SK-N-SH treated with all-trans-retinoic acid at 6 μM for 48 hours (cell line): ENCODE data around the gene IGF1R.
A peak's percentile ranks its signal among the peaks of the same experiment; 100 is the strongest.

ENCODE experiments used
- ATAC-seq: fragments of 200-7000 bp; cut with Tn5 transposase; 3 replicates; pipeline ENCODE4 v1.9.1; 2020; ENCODE audit warnings: mild to moderate bottlenecking, moderate library complexity
- ARNTL ChIP-seq: fragments of 450-650 bp; formaldehyde crosslinking; IDR thresholded peaks from 2 replicates; pipeline ENCODE4 v1.5.0; 2020; ENCODE audit warnings: low read depth, mild to moderate bottlenecking, moderate library complexity, borderline replicate concordance
- CSDC2 ChIP-seq: fragments of 250-450 bp; sonication (Bioruptor Pico); IDR thresholded peaks from 2 replicates; pipeline ENCODE4 v1.5.0; 2020; ENCODE audit warnings: mild to moderate bottlenecking, moderate library complexity
- CSRNP3 ChIP-seq: fragments of 250-450 bp; sonication (Bioruptor Pico); IDR thresholded peaks from 2 replicates; pipeline ENCODE4 v1.5.1; 2021; ENCODE audit warnings: mild to moderate bottlenecking, moderate library complexity
- ESRRG ChIP-seq: fragments of 250-450 bp; sonication (Bioruptor Pico); IDR thresholded peaks from 2 replicates; pipeline ENCODE4 v1.6.1; 2021; ENCODE audit warnings: mild to moderate bottlenecking
- GLIS3 ChIP-seq: fragments of 250-450 bp; sonication (Bioruptor Pico); IDR thresholded peaks from 2 replicates; pipeline ENCODE4 v1.5.0; 2020; ENCODE audit warnings: mild to moderate bottlenecking, moderate library complexity
- ISL1 ChIP-seq: fragments of 250-450 bp; sonication (Bioruptor Pico); IDR thresholded peaks from 2 replicates; pipeline ENCODE4 v2.1.2; 2022; ENCODE audit warnings: mild to moderate bottlenecking, moderate library complexity
- OSR1 ChIP-seq: fragments of 250-450 bp; sonication (Bioruptor Pico); IDR thresholded peaks from 2 replicates; pipeline ENCODE4 v1.8.0; 2022; ENCODE audit warnings: moderate library complexity, mild to moderate bottlenecking, inconsistent platforms
- POU6F1 ChIP-seq: fragments of 250-450 bp; sonication (Bioruptor Pico); IDR thresholded peaks from 2 replicates; pipeline ENCODE4 v1.8.0; 2021; ENCODE audit warnings: low read depth, mild to moderate bottlenecking, moderate library complexity, borderline replicate concordance
- PPARA ChIP-seq: fragments of 250-450 bp; sonication (Bioruptor Pico); IDR thresholded peaks from 2 replicates; pipeline ENCODE4 v1.5.0; 2020; ENCODE audit warnings: mild to moderate bottlenecking, borderline replicate concordance
- RARB ChIP-seq: fragments of 250-450 bp; sonication (Bioruptor Pico); IDR thresholded peaks from 2 replicates; pipeline ENCODE4 v1.8.0; 2021; ENCODE audit warnings: mild to moderate bottlenecking, moderate library complexity
- SNAI2 ChIP-seq: fragments of 250-450 bp; sonication (Bioruptor Pico); IDR thresholded peaks from 2 replicates; pipeline ENCODE4 v1.5.0; 2020; ENCODE audit warnings: mild to moderate bottlenecking, moderate library complexity
- TCF4 ChIP-seq: fragments of 250-450 bp; sonication (Bioruptor Pico); IDR thresholded peaks from 2 replicates; pipeline ENCODE4 v1.8.0; 2021; ENCODE audit warnings: mild to moderate bottlenecking, moderate library complexity, borderline replicate concordance
- TOX ChIP-seq: fragments of 250-450 bp; sonication (Bioruptor Pico); IDR thresholded peaks from 2 replicates; pipeline ENCODE4 v1.8.0; 2021; ENCODE audit warnings: mild to moderate bottlenecking, moderate library complexity, borderline replicate concordance
- TSHZ2 ChIP-seq: fragments of 250-450 bp; sonication (Bioruptor Pico); IDR thresholded peaks from 2 replicates; pipeline ENCODE4 v1.5.0; 2020; ENCODE audit warnings: mild to moderate bottlenecking, moderate library complexity
- ZC3H10 ChIP-seq: fragments of 250-450 bp; sonication (Bioruptor Pico); IDR thresholded peaks from 2 replicates; pipeline ENCODE4 v1.5.1; 2021; ENCODE audit warnings: mild to moderate bottlenecking, moderate library complexity
- ZFP3 ChIP-seq: fragments of 250-450 bp; sonication (Bioruptor Pico); IDR thresholded peaks from 2 replicates; pipeline ENCODE4 v1.5.0; 2020; ENCODE audit warnings: mild to moderate bottlenecking, moderate library complexity
- ZFP30 ChIP-seq: fragments of 450-650 bp; formaldehyde crosslinking; IDR thresholded peaks from 2 replicates; pipeline ENCODE4 v1.5.0; 2022; ENCODE audit warnings: mild to moderate bottlenecking, moderate library complexity
- ZNF565 ChIP-seq: fragments of 450-650 bp; formaldehyde crosslinking; conservative IDR thresholded peaks from 2 replicates; pipeline ENCODE4 v1.5.0; 2020; ENCODE audit warnings: low read depth, mild to moderate bottlenecking, moderate library complexity
- ZNF70 ChIP-seq: fragments of 450-650 bp; formaldehyde crosslinking; IDR thresholded peaks from 2 replicates; pipeline ENCODE4 v1.5.0; 2020; ENCODE audit warnings: mild to moderate bottlenecking, moderate library complexity
- ZNF8 ChIP-seq: fragments of 450-650 bp; formaldehyde crosslinking; IDR thresholded peaks from 2 replicates; pipeline ENCODE4 v1.5.0; 2020; ENCODE audit warnings: mild to moderate bottlenecking, moderate library complexity
- TF ChIP-seq, protein P1 (sequence below): fragments of 250-450 bp; sonication (Bioruptor Pico); IDR thresholded peaks from 2 replicates; pipeline ENCODE4 v1.5.1; 2020; ENCODE audit warnings: low read depth, mild to moderate bottlenecking, moderate library complexity
- TF ChIP-seq, protein P2 (sequence below): fragments of 250-450 bp; sonication (Bioruptor Pico); IDR thresholded peaks from 2 replicates; pipeline ENCODE4 v1.8.0; 2020; ENCODE audit warnings: mild to moderate bottlenecking, moderate library complexity, borderline replicate concordance

IGF1R gene

DNA sequence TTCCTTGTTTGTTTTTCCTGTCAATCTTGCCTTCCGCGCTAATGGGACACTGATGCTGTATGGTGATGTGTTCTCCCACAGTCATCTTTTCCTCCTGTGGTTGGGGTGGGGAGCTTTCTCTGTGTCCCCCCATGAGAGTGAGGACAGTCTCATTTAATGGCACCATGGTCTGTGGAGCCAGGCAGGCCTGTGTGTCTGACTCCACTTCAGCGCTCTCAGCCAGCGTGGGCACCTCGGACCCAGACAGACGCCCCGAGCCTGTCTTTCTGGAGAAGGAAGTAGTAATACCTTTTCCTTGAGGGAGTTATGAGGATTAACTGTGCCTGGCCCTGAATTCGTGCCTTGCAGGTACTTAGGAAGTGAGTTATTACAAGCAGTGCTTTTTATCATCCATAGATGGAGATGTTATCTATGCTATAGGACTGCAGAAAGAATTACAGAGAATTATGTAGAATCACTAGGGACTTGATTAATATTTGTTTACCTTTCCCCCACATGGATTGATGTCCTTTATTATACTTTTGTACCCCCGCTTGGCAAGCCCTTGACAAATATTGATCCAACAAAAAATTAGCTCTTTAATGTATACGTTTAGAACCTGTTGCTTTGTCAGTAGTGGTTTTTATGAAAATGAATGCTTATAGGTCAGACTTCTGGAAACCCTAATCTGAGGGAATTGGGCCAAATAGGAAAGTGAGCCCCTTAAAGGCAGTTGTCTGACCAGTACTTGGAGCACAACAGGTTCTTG is 206.9 kb downstream of the IGF1R start:
- no peak for ATAC-seq
- TF ChIP-seq, protein P1, sequence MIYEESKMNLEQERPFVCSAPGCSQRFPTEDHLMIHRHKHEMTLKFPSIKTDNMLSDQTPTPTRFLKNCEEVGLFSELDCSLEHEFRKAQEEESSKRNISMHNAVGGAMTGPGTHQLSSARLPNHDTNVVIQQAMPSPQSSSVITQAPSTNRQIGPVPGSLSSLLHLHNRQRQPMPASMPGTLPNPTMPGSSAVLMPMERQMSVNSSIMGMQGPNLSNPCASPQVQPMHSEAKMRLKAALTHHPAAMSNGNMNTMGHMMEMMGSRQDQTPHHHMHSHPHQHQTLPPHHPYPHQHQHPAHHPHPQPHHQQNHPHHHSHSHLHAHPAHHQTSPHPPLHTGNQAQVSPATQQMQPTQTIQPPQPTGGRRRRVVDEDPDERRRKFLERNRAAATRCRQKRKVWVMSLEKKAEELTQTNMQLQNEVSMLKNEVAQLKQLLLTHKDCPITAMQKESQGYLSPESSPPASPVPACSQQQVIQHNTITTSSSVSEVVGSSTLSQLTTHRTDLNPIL (CRISPR knock-in tag) = no peak
- no peak for TF ChIP-seq ZFP30
- no peak for TF ChIP-seq TOX (CRISPR knock-in tag)
- TF ChIP-seq ISL1 (CRISPR knock-in tag) = no peak
- no peak for TF ChIP-seq TCF4 (CRISPR knock-in tag)
- no peak for TF ChIP-seq PPARA (CRISPR knock-in tag)
- no peak for TF ChIP-seq GLIS3 (CRISPR knock-in tag)
- TF ChIP-seq, all 23 proteins: peak for 0

- no peak for ATAC-seq
- TF ChIP-seq ZNF565 (CRISPR knock-in tag) (no peak), RARB (CRISPR knock-in tag) (no peak), CSRNP3 (no peak), ZC3H10 (CRISPR knock-in tag) (no peak), ZNF8 (no peak), ZFP30 (no peak), ISL1 (CRISPR knock-in tag) (no peak), CSDC2 (CRISPR knock-in tag) (no peak), ARNTL (CRISPR knock-in tag) (no peak)
These were observed 207.6 kb downstream of the IGF1R start for GRCh38 chr15:98855815-98856531.

DNA sequence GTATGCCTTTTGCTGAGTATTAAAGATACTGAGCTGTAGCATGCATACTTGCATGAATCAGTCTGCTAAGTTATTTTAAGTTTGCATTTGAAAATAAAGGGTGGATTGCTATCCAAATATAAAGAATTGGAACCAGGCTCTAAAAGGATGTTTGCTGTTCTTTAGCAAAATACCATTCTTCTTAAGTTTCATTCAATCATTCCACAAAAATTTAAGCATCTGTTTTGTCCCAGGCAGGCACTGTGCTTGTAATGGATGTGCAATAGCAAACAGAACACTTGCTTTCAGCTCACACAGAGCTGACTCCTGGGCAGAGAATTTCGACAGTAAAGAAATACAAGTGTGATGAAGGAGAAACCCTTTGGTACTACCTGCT is 208.2 kb downstream of the IGF1R start:
- peak; percentile 33 for ATAC-seq
- peak; percentile 28 for TF ChIP-seq ISL1 (CRISPR knock-in tag)
- no peak for TF ChIP-seq ZNF70 (CRISPR knock-in tag)

DNA sequence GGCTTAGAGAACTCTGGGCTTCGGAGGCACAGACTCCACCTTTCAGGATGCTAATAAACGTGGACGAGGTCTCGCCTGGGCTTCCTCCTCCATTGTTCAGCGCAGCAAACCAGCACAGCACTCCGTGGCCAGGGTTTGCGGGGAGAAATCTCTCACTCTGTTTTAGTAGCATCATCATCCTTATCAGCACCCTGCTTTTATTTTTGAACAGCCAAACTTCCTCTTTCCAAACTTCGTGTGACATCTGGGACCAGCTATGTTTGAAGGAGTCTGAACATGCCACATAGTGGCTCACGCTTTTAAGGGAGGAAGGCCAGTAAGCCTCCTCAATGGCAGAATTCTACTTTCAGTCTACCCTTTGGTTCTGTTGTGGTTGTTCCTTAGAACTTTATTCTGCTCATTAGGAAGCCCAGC is 210.3 kb downstream of the IGF1R start:
- TF ChIP-seq OSR1 (CRISPR knock-in tag) = no peak
- TF ChIP-seq ZNF8 = no peak
- TF ChIP-seq TCF4 (CRISPR knock-in tag) = no peak
- TF ChIP-seq ZFP3 (CRISPR knock-in tag) = no peak
- no peak for TF ChIP-seq GLIS3 (CRISPR knock-in tag)
- TF ChIP-seq ZFP30 = no peak
- TF ChIP-seq ESRRG (CRISPR knock-in tag) = no peak
- no peak for TF ChIP-seq RARB (CRISPR knock-in tag)
- no peak for TF ChIP-seq TSHZ2 (CRISPR knock-in tag)
- no peak for TF ChIP-seq PPARA (CRISPR knock-in tag)
- no peak for TF ChIP-seq ARNTL (CRISPR knock-in tag)
- TF ChIP-seq CSDC2 (CRISPR knock-in tag) = no peak
- no peak for TF ChIP-seq ZNF565 (CRISPR knock-in tag)
- TF ChIP-seq, protein P1 (CRISPR knock-in tag) = no peak
- TF ChIP-seq SNAI2 = no peak
- TF ChIP-seq CSRNP3 = no peak
- no peak for TF ChIP-seq TOX (CRISPR knock-in tag)
- no peak for TF ChIP-seq POU6F1 (CRISPR knock-in tag)
- TF ChIP-seq, protein P2, sequence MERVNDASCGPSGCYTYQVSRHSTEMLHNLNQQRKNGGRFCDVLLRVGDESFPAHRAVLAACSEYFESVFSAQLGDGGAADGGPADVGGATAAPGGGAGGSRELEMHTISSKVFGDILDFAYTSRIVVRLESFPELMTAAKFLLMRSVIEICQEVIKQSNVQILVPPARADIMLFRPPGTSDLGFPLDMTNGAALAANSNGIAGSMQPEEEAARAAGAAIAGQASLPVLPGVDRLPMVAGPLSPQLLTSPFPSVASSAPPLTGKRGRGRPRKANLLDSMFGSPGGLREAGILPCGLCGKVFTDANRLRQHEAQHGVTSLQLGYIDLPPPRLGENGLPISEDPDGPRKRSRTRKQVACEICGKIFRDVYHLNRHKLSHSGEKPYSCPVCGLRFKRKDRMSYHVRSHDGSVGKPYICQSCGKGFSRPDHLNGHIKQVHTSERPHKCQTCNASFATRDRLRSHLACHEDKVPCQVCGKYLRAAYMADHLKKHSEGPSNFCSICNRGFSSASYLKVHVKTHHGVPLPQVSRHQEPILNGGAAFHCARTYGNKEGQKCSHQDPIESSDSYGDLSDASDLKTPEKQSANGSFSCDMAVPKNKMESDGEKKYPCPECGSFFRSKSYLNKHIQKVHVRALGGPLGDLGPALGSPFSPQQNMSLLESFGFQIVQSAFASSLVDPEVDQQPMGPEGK (CRISPR knock-in tag) = no peak
- TF ChIP-seq ISL1 (CRISPR knock-in tag) = no peak
- no peak for ATAC-seq
